Measurements from ENCODE around the gene NUDT1. TPM values are rescaled to one million over a fixed set of nuclear protein-coding genes. Genes with fewer than 3 reads are reported as not detected.

The NUDT1 gene
- total RNA-seq, 1 donor from 2014 or later, result 4.8 TPM

DNA sequence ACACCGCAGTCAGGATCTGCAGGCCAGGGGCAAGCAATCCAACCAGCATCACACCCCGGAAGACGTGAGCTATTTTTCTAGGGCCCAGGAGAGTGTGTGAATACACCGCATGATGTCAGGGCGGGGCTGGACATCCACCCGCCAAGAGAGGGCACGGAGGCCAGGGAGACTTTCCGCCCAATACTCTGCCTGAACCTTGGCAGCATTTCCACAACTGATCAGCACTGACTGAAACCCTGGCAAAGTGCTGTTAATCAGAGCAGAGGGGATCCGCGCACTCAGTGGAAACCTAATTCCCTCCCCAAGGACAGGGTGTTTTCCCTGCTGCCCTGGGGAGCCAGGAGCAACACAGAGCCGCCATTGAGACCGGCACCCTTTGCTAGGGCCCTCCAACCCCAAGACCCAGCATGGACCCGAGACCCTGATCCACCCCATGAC lies 17.5 kb upstream of the NUDT1 start:
- no peak for DNase-seq (ENCODE audit: low read depth in 2 of 2)

DNA sequence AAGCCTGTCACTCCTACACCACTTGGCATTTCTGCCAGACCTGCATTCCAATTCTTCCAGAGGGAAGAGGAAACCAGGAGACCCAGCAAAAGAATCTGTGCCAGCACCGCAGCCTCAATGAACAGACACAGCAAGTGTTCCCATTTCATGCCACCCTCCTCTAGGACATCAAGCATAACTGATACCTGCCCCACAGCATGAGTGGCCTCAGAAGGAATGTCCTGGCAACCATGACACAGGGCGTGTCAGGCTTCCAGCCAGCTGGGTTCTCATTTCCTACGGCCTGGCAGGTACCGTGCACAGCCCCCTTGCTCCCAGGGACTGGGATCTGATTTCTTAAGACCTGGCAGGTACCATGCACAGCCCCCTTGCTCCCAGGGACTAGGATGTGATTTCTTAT lies 17.1 kb upstream of the NUDT1 start:
- DNase-seq (ENCODE audit: low read depth in 2 of 2), result no peak

DNA sequence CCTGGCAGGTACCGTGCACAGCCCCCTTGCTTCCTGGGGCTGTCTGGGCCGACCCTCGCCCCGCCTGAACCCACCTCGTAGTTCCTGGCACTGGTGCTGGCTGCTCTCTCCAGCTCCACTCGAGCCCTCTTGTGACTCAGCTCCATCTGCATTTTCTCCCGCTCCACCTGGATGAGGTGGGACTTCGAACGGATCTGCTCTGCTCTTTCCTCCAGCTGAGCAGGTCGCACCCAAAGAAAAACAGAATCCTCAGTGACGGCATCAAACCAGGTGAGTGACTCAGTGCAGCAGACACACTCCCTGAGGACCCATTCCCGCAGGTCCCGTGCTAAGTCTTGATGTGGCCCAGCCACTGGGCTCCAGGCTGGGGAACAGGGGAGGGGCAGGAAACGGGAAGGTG lies 16.7 kb upstream of the NUDT1 start:
- no peak for DNase-seq (ENCODE audit: low read depth in 2 of 2)

DNA sequence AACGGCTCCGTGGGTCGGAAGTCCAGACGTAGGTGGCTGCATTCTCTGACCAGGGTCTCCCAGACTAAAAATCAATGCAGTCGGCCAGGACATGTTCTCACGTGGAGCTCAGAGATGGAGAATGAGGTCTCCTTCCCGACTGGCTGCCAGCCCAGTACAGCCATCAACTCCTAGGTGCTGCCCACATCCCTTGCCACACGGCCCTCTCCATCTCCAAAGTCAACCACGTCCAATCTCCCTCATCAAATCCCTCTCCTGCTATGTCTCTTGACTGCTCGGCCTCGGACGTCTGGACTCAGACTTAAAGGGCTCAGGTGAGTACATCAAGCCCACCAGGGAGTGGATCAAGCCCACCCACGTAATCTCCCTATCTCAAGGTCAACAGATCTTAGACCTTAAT lies 16.2 kb upstream of the NUDT1 start:
- no peak for DNase-seq (ENCODE audit: low read depth in 2 of 2)

DNA sequence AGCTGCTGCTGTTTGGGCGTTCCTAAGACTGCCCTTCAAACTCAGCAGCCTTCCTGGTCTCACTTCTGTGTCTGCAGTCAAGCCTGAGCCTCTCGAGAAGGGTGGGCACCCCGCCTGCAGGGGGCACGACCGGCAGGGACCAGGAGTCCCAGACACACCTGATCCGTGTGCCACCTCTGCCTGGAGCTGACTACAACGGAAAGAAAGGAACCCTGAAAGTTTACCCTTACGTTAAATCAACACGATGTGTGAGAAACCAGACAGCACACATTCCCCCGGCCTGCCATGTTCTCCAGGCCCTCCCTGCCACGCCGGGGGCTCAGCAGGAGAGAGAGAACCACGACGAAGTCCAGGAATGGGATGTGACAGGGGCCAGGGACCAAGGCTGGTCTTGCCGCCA lies 14.3 kb upstream of the NUDT1 start:
- DNase-seq (ENCODE audit: low read depth in 2 of 2), result no peak

DNA sequence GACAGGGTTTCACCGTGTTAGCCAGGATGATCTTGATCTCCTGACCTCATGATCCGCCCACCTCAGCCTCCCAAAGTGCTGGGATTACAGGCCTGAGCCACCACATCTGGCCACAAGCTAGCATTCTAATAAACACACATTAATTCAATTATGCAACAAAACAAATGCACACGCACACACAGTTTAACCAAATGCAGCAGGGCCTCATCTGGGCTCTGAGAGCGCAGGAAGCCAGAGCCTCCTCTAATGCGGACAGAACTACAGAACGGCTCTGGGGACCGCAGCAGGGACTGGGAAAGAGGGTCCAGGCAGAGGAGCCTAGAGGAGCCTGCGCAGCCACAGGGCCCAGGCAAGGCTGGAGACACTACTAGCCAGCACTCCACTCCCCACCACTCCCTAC lies 13.1 kb upstream of the NUDT1 start:
- DNase-seq (ENCODE audit: low read depth in 2 of 2), result no peak

DNA sequence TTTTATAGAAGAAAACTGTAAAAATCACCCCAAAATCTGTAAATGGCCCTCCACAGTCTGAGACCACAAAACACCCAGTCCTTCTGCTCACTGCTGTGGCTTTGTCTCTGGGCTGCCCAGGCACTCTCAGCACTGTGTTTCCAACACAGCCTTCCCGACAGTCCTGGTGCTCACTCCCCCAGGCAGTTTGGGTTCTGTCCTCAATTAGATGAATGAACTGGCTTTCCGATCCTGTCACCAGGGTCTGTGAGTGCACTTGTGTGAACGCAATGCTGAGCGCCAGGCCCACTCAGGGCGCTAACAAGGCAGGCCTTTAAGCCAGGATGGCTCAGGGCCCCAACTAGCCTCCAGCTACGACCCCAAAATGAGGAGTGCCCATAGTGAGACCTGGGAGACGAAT lies 12.6 kb upstream of the NUDT1 start:
- DNase-seq (ENCODE audit: low read depth in 2 of 2), result no peak

DNA sequence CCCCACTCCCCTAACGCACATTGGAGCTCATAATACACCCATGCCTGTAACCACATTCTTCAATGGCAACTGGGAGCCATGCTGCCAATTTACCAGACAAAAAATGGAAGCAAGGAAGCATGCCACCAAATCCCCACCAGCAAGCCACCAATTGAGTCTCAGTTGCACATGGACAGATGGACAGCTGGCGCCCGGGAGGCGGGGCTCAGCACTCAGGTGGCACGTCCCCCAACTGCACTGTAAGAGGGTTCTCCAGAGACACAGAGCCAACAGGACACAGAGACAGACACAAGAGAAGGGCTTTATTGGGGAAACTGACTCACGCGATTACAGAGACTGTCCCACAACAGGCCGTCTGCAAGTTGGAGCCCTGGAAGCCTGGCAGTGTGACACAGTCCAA lies 11.8 kb upstream of the NUDT1 start:
- no peak for DNase-seq (ENCODE audit: low read depth in 2 of 2)

DNA sequence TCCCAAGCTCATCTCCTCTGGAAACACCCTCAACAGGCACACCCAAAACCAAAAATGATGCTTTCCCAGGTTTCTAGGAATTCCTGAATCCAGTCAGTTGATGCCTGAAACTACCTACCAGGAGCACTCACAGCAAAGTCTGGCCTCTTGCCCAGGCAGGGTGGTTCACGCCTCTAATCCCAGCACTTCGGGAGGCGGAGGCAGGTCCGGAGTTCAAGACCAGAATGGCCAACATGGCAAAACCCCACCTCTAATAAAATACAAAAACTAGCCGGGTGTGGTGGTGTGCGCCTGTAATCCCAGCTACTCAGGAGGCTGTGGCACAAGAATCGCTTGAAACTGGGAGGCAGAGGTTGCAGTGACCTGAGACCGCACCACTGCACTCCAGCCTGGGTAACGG lies 11.1 kb upstream of the NUDT1 start:
- DNase-seq (ENCODE audit: low read depth in 2 of 2), result no peak

DNA sequence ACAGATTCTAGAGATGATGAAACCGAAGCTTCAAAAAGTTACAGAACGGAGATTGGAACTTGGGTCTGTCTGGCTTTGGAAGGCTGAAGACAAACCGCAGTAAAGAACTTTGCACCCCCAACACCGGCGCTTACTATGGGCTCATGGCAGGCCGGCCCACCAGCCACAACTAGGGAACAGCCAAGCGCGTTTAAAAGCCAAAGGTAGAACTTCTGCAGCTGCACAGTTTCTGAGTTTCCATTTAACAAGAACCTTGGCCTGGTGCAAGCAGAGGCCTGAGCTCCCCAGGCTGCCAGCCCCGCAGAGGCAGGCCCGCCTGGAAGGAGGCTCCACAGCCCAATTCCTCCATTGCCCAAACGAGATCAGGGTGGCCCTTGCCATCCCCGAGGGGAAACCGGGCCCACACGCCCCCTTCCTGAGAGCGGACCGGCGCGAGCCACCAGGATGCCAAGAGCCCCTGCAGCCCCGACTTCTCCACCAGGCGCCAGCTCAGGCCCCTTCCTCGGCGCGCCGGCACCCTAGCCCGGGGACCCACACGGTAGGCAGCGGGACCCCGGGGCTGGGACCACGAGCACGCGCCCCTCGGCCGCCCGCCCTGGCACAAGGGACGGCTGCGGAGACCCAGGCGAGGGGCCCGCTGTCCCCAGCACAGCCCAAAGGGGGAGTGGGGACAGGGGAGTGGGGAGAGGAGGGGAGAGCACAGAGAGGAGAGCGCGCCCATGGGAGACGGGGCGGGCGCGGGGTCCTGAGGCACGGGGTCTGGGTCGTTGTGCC lies 9.8 kb upstream of the NUDT1 start:
- peak; percentile 17 to 19 for DNase-seq (ENCODE audit: low read depth in 2 of 2)

DNA sequence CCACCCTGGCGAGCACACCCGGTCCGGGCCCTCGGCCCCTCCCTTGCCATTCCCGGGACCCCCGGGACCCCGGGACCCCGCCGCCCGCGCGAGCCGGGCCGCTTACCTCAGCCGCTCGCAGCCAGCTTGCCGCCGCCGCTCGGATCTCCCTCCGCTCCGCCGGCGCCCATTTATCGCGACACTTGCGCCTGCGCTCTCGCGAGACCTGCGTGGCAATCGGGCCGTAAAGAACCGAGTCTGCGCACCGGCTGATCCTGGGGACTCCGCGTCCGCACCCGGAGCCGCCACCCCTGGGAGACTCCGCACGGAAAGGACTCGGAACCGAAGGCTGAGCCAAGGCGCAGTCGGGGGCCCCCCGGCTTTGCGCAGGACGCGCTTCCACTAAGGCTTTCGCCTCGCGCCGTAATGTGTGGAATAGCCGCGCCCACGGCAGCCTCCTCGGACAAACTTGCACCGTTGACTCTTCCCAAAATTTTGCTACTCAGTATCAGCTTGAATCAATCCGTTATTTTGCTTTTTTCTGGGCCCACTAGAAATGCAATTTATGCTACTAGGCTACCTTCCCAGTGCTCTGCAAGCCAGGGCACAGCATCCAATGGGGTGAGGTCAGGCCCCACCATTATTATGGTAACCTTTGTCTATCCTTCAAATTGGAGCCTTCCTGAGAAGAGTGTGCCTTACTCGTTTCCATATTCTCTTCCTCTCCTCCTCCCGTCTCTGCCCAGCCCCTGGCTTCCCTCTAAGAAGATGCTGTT lies 9.1 kb upstream of the NUDT1 start, which contains the start of gene MAD1L1:
TSS of gene MAD1L1 (minus strand) at position 180 of the 755 bp plus-strand sequence. CDS start 2,812 bp downstream, outside the sequence.
- peak; percentile 92 to 93 for DNase-seq (ENCODE audit: low read depth in 2 of 2)

DNA sequence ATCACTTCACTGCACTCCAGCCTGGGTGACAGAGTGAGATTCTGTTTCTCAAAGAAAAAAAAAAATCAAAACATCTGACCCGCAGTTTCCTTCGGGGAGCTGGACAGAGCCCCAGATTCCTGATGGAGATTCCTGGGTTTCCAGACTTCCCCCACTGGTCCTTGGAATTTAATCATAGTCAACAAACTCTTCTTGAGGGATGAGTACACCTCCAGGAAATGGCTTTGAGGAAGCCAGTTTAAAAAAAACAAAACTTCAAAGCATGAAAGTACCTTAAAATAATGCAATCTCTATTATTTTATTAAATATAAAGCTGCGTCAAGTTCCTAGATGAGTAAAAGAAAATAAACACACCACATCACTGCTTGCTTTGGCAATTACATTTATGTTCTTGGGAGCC lies 8.1 kb upstream of the NUDT1 start:
- DNase-seq (ENCODE audit: low read depth in 2 of 2), result peak in 1 of 2 donors; percentile 50

DNA sequence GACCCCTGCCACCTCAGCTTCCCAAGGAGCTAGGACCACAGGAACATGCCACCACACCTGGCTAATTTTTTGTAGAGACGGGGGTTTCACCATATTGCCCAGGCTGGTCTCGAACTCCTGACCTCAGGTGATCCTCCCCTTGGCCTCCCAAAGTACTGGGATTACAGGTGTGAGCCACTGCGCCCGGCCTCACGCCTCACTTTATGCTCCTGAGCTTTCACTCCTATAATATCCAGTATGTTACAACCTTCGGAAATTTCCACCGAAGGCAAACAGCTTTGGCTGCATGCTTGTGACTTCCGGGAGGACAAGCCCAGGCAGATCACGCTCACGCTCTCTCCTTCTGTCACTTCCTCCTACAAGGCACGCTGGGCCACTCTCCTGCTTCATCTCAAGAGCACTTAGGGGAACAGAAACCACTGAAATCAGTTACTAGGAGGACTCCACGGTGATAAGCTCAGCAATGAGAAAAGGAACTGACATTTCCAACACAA lies 4.9 kb upstream of the NUDT1 start:
- DNase-seq (ENCODE audit: low read depth in 2 of 2), result peak in 1 of 2 donors; percentile 62

DNA sequence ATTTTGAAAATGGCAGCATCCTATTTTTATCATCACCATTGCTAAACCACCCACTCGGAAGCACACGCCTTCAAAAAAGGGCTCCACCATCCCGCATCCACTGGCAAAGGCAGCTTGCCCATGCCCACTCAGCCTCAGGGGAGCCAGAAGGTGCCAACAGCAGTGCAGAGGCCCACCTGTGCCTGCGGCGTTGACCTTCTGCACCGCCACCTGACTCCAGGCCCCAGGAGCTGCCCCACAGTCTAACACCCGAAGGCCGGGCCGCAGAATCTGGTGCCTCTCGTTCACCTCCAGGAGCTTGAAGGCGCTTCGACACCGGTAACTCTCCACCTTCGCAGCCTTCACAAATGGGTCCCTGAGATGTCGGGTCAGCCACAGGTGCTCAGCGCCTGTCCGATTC lies 2.8 kb upstream of the NUDT1 start:
- DNase-seq (ENCODE audit: low read depth in 2 of 2), result no peak

DNA sequence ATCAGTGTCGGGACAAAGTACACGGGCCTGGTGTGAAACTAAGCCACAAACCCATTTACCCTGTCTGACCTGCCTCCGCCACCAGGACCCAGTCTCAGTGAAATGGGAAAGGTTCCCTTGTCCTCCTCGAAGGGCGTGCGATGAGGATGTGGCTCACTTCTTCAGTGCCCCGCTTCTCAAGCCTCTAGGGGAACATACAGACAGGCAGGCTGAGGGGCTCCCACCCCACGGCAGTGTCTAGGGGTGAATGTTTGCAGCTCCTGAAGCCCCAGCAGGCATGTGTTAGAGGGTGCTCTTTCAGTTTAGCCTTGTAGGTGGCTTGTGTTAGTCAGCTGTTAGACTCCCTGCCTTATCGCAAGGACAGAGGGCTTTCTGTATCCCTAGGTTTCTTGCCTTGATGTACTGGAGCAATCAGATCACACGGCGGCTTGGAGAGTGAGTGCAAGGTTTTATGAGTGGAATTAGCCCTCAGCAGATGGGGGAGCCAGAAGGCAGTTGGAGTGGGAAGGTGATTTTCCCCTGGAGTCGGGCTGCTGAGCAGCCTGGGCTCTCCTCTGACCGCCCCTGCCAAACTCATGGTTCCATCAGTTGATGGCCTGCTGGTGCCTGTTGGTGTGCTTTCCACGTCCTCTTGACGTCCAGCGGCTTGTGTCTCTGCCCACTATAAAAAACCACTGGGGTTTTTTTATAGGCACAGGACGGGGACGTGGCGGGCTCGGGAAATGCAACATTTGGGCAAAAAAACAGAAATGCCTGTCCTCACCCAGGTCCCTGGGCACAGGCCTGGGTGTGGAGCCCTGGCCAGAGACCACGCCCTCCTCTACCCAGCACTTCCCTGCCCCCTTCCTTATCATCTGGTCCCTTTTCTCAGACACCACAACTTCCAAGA lies 759 bp downstream of the NUDT1 start:
- peak in 1 of 2 donors; percentile 22 for DNase-seq (ENCODE audit: low read depth in 2 of 2)

DNA sequence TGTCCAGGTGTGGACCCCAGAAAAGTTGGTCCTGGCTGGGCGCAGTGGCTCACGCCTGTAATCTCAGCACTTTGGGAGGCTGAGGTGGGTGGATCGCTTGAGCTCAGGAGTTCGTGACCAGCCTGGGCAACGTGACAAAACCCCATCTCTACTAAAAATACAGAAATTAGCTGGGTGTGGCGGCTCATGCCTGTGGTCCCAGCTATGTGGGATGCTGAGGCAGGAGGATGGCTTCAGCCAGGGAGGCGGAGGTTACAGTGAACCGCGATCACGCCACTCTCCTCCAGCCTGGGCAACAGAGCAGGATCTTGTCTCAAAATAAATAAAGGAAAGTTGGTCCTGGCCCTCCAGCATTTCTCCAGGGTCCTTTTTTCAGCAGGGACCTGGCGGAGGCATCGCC lies 1.4 kb downstream of the NUDT1 start:
- no peak for DNase-seq (ENCODE audit: low read depth in 2 of 2)

DNA sequence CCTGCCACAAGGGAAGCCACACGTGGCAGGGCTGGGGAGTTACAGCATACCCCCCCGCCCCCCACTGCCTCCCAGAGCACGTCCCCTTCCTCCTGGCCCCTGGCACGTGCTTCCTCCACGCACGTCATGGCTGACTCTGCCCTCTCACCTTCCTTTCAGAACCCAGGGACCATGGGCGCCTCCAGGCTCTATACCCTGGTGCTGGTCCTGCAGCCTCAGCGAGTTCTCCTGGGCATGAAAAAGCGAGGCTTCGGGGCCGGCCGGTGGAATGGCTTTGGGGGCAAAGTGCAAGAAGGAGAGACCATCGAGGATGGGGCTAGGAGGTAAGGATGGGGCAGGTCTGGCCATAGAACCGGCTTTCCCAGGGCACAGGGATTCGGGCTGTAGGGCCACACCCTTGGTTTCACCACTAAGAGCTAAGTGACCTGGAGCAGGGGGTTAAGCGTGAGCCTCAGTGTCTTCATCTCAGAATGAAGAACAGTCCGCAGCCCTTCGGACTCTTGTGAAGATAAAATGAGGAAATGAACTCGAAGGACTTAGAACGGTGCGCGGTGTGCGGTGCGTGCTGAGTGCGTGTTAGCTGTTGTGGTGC lies 2.5 kb downstream of the NUDT1 start:
- peak in 1 of 2 donors; percentile 31 for DNase-seq (ENCODE audit: low read depth in 2 of 2)

DNA sequence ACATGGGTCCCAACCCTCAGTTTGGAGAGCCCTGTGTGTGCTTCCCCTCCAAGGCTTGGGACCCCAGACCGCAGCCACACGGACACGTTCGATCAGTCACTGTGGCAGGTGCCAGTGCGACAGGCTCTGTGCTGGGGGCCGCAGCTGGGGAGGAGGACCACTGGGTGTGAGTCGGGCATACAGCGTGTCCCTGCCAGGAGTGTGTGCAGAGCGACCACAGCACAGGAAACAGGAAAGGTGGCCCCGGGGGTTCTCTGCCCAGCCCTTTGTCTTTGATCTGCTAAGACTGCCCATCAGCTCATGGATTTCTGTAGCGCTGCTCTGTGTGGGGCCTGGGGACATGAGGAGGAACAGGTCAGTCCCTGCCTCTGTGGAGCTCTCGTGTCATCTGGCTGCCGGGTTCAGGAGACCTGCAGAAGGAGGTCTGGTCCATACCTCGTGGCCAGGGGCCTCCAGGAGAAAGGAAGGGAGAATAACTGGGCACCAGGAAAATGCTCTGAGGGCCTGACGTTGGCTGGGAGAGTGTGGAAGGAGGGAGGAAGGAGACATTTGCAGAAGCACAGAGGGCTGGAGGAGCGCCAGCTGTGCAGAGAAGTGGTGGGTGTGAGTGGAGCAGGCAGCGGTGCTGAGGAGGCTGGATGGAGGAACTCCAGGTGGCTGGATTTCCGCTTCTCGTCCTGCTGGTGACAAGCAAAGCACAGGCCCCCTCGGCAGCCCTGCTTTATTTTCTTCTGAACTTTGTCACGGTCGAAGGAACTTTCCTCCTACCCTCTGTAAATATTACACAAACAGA lies 4.1 kb downstream of the NUDT1 start:
- DNase-seq (ENCODE audit: low read depth in 2 of 2), result no peak

DNA sequence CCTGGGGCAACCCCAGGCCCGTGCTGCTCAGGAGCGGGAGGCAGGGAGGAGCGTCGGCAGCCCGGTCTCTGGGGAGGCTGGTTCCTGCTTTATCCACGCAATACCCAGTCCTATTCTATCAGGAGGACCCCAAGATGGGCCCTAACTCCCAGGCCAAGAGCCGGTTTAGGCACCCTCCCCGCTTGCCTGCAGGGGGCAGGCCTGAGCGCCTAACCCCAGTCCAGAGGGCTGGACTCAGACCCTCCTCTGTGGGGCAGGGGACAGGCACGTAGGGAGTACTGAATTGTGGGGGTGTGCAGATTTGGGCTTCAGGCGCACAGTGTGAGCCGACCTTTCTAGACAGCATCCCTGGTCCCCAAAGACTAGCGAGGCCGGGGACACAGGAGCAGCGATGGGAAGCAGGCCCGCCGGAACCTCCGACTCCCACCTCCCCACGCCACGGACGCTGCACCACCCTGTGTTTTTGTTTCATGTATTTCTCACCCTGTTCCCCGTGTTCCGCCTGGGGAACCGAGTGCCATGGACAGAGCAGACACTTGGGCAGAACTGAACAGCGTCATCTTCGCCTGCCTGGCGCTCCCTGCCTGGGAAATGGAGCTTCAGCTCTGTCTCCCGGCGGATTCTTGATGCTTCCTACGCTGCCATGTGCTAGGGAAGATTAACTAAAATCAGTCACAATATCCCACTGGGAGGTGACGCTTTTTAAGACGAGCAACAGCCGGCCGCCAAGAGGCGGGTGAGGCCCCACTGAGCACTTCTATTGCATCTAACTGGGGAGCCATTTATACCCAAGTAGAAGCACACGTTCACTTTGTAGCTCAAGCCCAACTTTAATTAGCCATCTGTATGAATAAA lies 5.3 kb downstream of the NUDT1 start:
- peak; percentile 22 to 50 for DNase-seq (ENCODE audit: low read depth in 2 of 2)

All from lung microvascular endothelial cell (primary cell).